ENCODE measurements around the gene CNKSR3.

DNA sequence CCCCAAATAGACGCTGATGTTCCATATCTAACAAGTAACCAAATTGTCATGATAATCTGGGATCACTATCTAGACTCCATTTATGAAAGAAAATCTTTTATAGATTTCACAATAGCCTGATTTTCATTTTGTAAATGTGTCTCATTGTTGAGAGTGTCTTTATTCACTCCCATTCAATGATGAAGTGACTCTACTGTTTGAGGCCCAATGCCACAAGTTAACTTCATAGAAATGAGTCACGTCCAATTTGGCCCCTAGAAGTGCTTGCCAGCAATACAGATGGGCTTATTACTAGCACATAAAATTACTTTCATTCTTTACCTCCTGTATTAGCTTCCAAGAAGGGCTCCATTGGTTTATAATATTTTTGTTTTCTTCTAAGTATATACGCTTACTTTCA lies 160.2 kb downstream of the CNKSR3 start:
- TF ChIP-seq POLR2AphosphoS5 (IDR thresholded peaks at IDR 0.05) (no peak), CTCF (IDR thresholded peaks at IDR 0.05) (no peak)

All from suprapubic skin (tissue), 3 donors.